Hindlimb muscle (tissue), 1 donor: Measurements from ENCODE around the gene TCF7. TPM values are rescaled to one million over a fixed set of nuclear protein-coding genes. Genes with fewer than 3 reads are reported as not detected.

Experiments
- DNase-seq: peaks from one replicate; pipeline ENCODE4 v3.0.0-alpha.2; 2013
- polyA plus RNA-seq: library from polyadenylated mRNA; unstranded; fragments of 120-200 nt; gene quantifications from one replicate; pipeline ENCODE4 v1.2.1, GENCODE V29; 2013; ENCODE audit not compliant: insufficient read length

The TCF7 gene
- polyA plus RNA-seq, 1 donor, result 2.3 TPM

- DNase-seq, result no peak
Observed at GRCh38 chr5:134091626-134092121, 22.8 kb upstream of the TCF7 start.

DNA sequence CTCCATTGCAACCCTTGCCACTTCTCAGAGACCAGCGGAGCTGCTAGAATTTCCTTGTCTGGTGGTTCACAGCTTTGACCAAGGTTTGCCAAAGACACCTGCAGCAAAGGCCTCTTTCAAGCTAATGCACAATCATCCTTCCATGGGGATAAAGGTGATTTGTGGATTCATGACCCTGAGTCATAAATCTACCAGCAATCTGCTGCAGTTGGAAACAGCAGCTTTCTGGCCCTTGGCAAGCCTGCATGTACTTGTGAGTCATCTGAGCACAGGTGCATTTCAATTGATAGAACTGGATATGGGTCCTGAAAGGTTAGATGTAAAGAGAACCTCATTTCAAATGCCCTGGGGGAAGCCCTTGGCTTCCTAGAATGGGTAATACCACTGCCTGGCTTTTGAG, 21.6 kb upstream of the TCF7 start:
- no peak for DNase-seq

DNA sequence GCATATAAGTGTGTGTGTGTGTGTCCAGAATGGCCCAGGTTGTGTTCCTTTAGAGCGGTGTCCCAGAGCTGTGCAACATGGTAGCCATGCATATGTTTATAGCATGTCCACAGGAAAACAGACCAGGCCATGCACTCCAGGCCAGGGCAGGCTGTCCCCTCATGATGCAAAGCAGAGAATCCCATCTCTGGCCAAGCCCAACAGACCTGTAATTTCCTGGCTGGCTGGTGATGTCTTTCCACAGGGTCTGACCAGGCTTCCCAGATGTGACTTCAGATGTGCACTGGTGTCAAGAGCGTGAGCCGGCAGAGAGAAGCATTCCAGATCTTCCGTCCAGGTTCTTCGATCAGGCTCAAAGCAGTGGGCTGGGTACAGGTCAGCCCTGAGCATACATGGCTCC, 21.1 kb upstream of the TCF7 start:
- DNase-seq, result no peak

DNA sequence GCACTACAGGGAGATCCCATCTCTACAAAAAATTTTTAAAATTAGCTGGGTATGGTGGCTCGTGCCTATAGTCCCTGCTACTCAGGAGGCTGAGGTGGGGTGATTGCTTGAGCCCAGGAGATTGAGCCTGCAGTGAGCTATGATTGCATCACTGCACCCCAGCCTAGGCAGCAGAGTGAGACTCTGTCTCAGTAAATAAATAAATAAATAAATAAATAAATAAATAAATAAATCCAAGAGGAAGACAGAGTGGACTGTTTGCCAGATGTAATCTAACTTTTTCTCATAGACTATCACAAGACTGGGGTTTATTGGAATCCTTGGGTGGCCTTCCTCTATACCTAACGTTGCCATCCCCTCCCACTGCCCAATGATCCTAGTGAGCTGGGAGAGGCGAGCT, 19.2 kb upstream of the TCF7 start:
- no peak for DNase-seq

- no peak for DNase-seq
Observed at GRCh38 chr5:134095887-134096589, 18.4 kb upstream of the TCF7 start.

- DNase-seq, result no peak
Observed at GRCh38 chr5:134097211-134097749, 17.2 kb upstream of the TCF7 start.

- no peak for DNase-seq
Observed at GRCh38 chr5:134098690-134099089, 15.8 kb upstream of the TCF7 start.

GRCh38 chr5:134099288-134099872, 15.1 kb upstream of the TCF7 start:
- DNase-seq, result no peak

GRCh38 chr5:134099939-134100282, 14.6 kb upstream of the TCF7 start:
- DNase-seq, result no peak

DNA sequence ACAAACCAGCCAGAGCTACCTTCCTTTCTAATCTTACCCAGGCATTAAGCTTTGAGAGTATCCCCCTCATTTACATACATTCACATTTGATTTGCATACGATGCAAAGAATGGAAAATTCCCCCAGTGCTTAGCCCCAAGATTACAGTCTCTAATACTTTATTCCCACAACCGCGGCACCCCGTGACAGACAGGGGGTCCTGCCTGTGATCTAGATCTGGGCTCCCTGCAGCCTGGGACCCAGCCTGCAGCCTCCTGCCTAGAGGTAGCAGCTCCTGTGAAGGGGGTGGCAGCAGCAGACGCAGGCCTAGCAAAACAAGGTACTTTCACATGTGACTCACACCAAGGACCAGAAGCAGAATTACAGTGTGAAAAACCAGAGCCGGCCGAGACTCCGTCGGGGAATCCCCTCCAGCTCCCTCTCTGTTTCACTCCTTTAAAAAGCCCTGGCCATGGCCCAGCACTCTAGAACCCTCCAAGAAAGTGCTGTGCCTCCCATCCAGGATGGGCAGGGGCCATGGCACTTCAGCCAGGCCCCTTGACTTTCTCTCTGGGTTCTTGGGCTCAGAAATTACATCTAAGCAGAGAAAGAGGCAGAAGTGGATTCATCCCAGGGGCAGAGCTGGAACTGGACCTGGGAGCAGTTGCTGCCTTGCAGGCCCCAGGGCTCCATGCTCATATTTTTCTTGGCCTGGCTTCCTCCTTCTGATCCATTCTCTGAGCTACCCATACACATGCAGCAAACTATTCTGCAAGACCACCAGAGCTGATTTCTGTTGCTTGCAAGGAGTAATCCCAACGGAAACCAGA, 14.0 kb upstream of the TCF7 start:
- no peak for DNase-seq

GRCh38 chr5:134101686-134102439, 12.6 kb upstream of the TCF7 start:
- DNase-seq, result no peak

DNA sequence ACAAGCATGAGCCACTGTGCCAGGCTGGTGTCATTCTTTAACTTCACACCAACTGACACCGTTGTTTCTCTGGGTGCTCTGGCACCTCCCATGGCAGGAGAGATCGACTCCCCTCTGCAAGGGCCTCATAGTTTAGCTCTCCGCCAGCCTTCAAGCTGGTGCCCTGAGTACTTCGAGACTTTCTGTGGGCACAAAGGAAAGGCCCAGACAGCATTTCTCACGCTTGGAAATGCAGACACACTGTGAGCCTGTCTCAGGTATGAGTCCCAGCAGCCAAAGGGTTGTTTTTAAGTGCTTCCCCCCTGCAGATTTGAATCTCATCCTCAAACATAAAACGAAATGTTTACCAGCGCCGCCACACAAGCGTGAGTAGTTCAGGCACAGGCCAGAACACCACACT, 11.1 kb upstream of the TCF7 start:
- DNase-seq, result no peak

- DNase-seq, result no peak
Observed at GRCh38 chr5:134103998-134104654, 10.4 kb upstream of the TCF7 start.

DNA sequence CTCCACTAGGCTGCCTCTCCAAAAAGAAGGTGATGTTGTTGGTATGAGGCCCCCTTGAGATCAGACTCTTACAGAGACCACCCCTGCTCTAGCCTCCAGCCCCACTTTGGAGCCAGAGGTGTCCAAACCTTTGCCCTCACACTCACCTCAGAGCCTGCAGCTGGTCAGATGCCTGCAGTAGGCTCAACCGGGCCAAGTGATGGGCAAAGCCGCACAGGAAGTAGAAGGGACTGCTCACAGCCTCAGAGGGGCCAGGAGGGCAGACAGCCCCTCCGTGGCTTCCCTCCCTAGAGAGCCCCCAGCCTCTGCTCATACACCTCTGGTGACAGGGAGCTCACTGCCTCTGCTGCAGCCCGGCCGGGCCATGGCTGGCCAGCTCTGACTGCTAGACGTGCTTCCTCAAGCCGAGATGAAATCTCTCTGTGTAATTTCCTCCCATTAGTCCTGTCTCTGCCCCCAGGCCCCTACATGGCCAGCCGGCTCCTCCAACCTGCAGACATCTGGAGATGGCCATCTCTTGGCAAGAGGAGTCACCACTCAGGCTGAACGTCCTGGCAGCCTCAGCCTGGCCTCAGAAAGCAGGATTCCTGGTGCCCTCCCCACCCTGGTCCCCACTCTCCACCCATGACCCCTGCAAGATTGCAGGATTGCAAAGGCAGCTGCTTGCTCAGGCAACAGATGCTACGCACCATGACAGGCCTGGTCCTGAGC, 7.3 kb upstream of the TCF7 start:
- DNase-seq, result no peak

DNA sequence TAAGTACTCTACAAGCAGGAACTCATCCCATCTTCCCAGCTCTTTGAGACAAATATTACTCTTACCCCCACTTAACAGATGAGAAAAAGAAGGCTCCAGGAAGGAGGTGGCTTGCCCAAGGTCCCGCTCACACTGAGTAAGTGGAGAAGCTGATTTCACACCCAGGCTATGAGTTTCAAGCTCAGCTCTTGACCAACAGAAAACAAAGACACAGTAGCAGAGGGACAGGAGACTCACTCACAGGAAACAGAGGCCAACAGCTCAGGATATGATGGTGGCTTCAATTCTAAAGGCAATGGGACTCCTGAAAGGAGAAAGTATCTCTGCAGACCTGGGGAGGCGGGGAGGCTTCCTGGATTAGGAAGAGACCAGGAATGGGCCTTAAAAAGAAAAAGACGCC, 6.7 kb upstream of the TCF7 start:
- DNase-seq, result no peak

GRCh38 chr5:134110382-134110781, 4.1 kb upstream of the TCF7 start:
- no peak for DNase-seq

- DNase-seq, result no peak
Observed at GRCh38 chr5:134111741-134112647, 2.5 kb upstream of the TCF7 start.

GRCh38 chr5:134112726-134113362, 1.6 kb upstream of the TCF7 start:
- no peak for DNase-seq

DNA sequence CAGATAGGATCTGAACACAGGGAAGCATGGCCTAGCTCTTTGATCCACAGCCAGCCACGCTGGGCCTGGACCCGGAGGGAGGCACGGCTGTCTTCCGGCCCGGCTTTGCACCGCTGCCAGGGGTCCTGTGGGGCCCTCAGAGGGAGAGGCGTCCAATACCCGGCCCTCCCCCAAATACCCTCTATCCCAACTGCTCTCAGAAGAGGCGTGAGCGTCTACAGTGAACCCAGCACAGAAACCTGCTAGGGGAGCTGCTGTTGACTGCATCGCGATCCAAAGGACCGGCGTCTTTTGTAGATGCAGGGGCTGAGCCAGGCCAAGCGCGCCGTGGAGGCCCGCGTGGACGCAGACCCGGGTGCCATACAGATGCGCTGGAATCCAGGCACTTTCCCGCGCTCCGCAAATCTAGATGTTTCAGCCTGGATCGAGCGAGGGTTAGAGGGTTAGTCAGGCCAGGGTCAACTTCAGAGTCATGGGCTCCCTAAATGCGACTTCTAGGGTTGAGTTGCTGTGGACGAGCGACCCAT, 1.1 kb upstream of the TCF7 start:
- DNase-seq, result no peak
